ENCODE results near the gene SEMA6D.

SEMA6D gene

DNA sequence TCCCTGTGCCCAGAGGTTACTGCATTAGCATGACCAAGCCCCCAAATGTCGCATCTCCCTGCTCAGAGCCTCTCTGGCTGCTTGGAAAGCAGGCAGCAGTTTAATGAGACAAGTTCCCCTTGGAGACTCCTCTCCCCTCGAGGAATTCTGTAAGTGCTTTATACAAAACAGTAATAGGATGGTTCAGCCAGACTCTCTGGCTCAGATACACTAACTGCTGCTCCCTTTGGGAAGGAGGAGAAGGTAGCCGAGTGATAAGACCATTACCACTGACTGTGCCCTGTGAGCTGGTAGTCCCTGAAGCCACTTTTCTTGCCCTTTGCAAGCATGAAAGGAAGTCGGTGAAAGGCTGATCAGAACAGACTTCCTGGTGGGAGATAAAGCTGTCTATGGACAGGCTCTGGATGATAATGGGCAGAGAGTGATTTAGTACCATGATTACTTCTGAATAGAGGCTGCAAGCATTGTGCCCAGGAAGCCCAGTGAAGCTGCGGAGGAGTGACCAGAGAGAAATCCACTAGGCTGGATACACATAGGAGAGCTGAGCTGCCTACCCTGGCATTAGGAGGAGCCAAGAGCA is 100.8 kb downstream of the SEMA6D start:
- in situ Hi-C loops (cut with MboI; ENCODE audit: low sequenced_read_pairs), result no loop called here

DNA sequence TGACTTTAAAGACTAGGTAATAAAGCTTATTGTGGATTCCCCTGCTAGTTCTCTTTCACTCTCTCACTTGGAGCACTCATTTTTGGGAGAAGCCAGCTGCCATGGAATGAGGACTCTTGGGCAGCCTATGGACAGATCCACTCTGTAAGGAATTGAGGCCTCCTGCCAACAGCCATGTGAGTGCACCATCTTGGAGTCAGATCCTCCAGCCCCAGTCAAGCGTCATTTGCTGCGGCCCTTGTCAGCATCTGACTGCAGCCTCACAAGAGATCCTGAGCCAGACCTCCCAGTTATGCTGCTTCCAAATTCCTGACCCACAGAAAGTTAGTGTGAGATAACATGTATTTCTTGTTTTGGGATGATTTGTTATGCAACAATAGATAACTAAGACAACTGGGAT is 101.9 kb downstream of the SEMA6D start:
- in situ Hi-C loops (cut with MboI; ENCODE audit: low sequenced_read_pairs), result no loop called here

DNA sequence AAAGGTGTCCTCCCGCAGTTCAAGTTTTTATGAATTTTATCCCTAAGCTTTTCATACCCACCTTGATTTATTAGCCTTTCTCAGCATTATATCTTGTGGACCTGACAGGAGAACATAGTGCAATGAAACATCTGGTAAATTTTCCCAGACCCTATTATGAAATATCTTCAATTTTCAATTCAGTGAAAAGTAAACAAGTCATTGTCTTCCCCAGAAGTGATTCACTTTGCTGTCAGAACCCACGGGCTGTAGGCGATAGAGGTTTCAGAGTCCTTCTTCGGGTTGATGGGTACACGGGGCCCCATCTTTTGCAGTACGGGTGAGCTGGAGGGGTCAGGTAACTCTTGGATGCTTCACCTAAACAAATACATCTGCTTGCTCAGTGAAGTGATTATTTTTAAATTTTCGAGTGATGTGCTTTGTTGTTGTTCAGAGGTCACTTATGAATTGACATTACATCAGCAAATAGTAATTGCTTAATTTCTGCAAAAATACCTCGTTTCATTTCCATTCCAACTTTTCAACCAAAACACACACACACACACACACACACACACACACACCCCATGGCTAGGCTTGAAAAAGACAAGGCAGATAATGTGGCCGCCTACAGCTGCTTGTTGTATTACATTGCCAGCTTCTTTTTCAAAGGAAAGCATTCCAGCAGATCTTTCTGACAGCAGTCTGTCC is 102.9 kb downstream of the SEMA6D start:
- in situ Hi-C loops (cut with MboI; ENCODE audit: low sequenced_read_pairs), result no loop called here

DNA sequence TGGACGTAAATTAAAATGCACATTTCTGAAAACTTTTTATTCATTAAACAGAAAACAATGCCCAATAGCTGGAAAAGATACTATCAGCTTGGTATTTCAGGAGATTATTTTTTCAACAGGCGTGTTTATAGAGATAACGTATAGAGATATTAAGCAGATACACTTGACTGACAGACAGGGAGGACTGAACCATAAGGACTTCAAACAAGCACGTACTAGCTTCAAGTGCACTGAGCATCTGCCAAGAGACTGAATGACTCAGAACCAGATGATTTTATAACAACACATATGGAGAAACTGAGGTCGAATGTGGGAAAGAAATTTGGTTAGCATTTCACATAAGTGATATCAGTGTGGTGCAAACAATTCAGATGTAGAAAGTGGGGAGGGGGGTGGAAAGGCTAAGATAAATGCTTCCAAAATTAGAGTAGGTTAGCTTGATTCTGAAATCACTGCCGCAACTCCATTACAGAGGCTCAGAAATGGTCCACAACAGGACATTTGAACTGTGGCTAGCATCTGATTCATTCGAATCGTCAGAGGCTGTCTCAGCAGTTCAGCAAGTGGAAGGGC is 103.5 kb downstream of the SEMA6D start:
- in situ Hi-C loops (cut with MboI; ENCODE audit: low sequenced_read_pairs), result no loop called here

DNA sequence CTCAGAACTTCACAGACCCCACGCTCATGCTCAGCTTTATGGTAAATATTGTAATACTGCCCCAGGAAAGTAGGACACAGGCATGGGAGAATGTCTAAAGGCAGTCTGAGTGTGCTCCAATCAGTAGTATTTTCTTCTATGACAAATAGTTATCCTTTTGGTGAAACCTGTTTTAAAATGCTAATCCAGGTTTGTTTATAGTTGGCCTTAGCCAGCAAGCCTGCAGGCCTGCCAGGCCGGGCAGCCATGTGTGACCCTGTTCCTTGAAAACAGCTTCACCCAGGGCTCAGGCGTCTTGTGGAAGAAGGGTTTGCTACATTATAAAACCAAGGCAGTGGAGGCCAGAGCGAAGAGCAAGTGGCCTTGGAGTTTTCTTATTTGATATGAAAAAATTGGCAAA is 104.7 kb downstream of the SEMA6D start:
- in situ Hi-C loops (cut with MboI; ENCODE audit: low sequenced_read_pairs), result no loop called here

Data from HL-60/S4 (cell line).